Activated CD4-positive, CD25-positive, alpha-beta regulatory T cell (primary cell): Measurements from ENCODE around the gene RNF151.
"Not testable (repeated sequence)": the region's sequence is repeated elsewhere in the genome, so short reads cannot be mapped to it uniquely, and the experiment has no call there.

Experiments
- DNase-seq, 4 experiments: peaks; one replicate each; lab custom pipeline; 2025; lab: John Stamatoyannopoulos, UW

RNF151 gene

DNA sequence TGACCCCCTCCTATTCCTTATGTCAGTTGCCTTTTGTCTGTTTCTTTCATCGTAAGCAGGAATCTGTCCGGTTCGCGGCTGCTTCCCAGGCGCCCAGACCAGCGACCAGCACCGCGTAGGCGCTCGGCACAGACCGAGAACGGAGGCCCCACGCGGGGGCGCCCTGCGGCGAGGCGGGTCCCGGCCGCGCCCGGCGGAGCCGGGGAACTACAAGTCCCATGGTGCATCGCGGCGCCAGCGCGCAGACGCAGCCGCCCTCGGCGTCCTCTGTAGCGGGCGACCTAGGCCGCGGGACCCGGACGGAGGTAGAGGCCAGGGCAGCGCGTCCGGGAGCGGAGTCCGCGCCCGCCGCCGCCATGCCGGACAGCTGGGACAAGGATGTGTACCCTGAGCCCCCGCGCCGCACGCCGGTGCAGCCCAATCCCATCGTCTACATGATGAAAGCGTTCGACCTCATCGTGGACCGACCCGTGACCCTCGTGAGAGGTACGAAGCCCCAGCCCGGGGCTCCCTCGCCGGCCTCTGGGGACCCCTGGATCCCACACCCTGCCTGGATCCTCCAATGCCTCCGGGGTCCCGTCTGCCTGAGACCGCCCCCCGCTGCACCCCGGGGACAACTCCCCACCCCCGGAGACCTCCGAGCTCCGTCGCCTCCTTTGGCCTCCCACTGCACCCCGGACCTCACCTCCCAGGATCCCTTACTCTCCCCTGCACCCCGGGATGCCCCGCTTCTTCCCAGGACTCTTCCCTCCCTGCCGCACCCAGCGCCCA, 7.2 kb upstream of the RNF151 start, which contains the start of gene NDUFB10:
NDUFB10 (plus strand) TSS at position 270 of the 771 bp plus-strand sequence; CDS start at position 357, 87 bp downstream.
- peak; percentile 86 to 89 (median 88) for DNase-seq

DNA sequence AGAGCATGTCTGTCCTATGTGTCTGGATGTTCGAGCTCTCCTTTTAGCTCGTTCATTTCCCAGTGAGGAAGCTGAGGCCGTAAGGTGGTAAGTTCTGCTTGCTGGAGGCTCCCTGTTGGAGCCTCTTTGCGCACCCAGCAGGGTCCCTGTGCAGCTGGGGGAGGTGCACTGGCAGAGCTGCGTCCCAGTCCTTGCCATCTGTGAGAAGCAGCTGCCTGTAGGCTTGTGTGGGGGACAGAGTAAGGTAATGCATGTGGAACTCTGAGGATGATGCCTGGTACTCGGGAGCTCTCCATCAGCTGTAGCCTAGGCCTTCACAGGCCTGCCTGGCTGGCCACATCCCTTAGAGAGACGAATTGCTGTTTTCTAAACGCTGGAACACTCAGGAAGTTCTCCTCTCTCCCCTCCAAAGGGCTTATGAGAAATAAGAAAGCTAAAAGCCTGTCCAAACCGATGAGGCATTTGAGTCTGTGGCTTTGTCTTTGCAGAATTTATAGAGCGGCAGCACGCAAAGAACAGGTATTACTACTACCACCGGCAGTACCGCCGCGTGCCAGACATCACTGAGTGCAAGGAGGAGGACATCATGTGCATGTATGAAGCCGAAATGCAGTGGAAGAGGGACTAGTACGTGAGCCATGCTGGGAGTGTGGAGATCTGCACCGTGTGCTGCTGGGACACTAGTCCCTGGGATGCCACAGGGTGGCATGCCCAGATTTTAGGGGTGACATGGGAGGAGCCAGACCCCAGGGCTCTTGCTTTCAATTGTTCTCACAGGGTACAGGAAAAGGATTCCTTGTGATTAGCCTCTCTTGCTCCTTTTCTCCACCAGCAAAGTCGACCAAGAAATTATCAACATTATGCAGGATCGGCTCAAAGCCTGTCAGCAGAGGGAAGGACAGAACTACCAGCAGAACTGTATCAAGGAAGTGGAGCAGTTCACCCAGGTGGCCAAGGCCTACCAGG, 5.7 kb upstream of the RNF151 start:
- peak in 1 of 4 experiments; percentile 46 for DNase-seq

DNA sequence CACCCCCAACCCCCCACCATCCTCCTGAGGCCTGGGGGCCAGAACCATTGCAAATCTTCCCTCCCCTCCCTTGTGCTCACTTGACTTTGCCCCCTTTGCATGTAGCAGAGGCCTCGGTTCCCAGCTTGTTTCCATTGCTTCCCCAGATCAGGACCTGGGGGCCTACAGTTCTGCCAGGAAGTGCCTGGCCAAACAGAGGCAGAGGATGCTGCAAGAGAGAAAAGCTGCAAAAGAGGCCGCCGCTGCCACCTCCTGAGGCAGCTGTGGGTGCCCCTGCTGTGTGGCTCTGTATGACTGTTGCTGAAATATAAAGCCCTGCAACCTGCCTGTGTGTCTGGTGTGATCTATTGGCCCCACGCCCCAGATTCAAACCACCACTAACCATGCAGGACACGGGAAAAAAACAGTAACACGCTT, 5.0 kb upstream of the RNF151 start:
- no peak for DNase-seq

DNA sequence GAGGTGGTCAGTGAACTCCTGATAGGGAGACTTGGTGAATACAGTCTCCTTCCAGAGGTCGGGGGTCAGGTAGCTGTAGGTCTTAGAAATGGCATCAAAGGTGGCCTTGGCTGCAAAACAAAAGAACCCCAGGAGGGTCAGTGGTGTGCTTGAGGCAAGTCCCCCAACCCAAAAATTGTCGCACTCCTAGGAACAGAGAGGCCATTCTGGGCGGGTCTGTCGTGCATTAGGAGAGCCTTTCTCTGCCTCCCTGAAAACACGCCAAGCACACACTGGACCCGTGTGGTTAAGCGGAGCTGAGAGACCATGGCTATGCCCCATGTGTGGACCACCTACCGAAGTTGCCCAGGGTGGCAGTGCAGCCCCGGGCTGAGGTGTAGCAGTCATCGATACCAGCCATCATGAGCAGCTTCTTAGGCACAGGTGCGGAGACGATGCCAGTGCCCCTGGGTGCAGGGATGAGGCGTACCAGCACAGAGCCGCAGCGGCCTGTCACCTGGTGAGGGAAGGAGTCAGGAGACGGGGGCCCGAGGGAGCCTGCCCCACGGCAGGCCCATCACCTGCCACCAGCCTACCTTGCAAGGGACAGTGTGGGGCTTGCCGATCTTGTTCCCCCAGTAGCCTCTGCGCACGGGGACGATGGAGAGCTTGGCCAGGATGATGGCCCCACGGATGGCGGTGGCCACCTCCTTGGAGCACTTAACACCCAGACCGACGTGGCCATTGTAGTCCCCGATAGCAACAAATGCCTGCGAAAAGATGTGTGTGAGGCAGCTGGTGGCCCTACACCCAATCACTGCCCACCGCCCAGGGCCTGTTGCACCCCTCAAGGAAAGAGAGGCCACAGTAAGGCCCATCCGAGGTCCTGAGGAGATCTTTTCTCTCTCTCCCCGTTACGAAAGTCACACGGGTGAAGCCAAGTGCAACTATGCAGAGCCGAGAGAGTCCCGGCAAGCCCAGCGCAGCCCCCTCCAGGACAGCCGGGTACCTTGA, 4.2 kb upstream of the RNF151 start:
- DNase-seq = not testable (repeated sequence)

DNA sequence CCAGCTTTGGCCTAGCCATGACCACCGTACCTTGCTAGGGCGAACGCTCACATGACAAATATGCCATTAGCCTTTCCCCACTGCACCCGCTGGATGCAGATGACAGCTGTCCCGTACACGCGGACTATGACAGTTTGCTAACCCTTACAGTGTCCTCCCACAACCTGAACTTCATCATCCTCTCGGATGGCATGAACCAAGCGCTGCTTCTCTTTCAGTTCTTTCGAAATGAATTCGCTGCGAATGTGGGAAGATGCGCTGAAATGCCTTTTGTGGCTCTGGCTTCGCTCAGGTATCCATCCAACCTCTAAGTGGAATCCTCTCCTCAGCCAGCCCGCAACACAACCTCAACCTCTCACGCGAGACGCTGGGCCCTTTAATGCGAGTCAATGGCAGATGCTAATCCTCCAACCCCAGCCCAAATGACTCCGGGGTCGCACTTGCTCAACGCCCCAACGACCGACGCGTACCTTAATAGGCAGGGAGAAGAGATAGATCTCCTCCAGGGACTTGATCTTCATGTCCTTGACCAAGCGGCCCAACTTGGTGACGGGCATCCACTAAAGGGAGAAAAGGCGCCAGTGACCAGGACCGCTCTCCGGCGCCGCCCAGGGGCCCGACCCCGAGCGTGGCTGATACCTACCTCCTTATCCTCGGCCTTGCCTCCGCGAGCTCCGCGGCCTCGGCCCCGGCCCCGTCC, 2.7 kb upstream of the RNF151 start:
- no peak for DNase-seq

DNA sequence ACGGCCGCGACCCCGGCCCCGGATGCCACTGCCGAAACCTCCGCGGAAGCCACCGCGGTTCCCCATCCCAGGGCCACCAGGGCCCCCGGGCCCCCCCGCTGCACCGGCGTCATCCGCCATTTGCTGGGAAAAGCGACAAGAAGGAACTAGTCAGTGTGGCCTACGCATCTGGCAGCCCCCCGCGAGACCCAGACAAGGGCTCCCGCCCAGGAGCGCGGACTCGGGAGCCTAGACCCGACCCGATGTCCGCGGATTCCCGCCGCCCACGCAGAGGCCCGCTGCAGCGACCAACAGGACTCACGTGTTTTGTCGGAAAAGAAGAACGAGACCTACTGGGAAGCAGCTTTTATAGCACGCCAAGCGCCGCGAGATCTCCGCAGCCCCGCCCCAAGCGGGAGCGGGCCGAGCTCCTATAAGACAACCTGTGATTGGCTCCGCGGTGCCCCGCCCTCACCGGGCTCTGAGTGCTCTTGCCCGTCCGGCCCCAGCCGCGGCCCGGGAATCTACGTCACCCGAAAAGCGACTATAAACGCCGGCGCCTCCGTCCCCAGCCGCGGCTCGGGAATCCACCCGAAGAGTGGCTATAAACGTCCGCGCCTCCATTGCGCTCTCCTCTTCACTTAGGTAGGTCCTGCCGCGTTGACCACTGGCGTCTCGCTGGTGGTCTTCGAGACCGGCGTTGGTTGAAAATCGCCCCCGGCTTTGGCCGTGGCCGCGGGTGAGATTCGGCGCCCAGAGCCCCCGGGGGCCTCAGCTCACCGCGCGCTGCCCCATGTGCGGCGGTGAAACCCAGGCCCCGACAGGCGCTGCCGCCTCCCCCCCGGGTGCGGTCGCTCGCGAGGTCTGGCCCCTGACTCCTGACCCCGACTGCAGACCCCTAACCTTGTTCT, 1.9 kb upstream of the RNF151 start, which contains the start of gene RPS2:
RPS2 (minus strand) TSS at position 321 of the 890 bp plus-strand sequence; CDS start at position 120, 201 bp downstream.
- DNase-seq = peak; percentile 94 to 98 (median 97)

DNA sequence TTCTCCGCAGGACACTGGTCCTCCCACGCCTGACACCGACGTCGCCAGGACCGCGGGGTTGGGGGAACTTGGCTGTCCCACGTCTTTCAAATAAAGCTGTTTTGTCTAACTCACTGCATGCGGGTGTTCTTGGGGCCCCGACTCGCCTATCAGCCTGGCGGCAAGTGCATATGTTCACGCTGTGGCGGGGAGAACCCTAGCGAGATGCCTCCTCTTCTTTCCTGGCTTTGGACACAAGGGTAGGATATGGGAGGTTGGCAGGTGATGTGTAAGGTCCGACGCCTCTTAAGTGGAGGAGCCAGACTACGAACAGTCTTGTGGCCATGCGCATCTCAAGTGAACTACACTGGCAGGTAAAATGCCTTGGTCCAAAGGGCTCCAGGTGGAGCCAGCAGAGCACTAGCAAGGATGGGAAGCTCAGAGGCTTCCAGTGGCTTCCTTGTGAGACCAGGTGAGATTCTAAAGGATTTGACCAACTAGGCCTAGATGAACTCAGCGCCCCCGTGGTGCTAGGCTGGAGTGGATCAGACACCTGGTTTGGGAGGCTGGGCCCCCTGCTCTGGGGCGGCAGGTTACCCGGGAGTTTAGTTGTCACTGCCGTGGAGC, 1.2 kb upstream of the RNF151 start:
- DNase-seq = no peak

DNA sequence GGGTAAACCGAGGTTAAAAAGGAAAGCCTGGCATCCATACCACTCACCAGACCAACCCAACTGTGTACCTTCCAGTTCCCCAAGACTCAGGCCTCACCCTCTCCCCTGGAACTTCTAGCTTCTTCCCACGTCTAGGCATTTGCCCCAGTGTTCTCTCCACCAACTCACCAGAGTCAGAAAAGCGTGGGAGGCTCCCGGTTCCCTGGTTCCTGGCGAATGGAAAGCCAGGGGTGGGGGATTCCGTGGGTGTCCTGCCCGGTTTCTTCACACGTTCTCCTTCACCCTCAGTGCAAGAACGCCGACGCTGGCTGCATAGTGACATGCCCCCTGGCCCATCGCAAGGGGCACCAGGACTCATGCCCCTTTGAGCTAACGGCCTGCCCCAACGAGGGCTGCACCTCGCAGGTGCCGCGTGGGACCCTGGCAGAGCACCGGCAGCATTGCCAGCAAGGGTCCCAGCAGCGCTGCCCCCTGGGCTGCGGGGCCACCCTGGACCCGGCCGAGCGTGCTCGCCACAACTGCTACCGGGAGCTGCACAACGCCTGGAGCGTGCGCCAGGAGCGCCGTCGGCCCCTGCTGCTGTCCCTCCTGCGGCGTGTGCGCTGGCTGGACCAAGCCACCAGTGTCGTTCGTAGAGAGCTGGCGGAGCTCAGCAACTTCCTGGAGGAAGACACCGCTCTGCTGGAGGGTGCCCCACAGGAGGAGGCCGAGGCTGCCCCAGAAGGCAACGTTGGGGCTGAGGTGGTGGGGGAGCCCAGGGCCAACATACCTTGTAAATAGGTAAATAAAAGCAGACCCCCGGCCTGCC, 1.7 kb downstream of the RNF151 start:
- no peak for DNase-seq

DNA sequence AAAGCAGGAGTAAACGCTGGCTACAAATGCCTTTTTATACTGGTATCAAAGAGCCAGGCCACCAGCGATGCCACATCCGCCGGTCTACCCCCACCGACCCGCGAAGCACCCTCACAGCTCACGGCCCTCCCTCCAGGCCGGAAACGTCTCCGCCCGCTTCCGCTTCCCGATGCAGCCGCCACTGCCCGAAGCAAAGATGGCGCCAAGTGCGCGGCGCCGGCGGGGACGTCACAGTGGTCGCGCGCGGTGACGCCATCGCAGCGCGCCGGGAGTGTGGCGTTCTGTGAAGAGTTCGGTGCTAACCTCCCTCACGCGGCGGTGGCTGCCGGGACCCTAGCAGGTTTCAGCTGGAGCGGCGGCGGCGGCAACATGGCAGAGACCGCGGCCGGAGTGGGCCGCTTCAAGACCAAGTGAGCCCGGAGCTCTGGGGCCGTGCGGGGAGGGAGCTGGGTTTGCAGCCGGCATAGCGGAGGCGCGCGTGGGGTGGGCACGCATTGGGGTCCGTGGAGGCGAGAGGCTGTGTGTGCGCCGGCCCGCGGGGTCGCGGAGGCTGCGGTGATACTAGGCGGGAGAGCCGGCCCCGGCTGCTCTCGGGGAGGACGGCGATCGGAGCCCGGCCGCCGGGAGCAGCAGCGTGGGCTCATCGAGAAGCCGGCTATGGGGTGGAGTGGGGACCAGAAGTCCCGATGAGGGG, 5.3 kb downstream of the RNF151 start, which contains the start of gene TBL3:
TBL3 (plus strand) TSS at position 258 of the 694 bp plus-strand sequence; CDS start at position 370, 112 bp downstream.
- peak; percentile 90 to 94 (median 92) for DNase-seq

DNA sequence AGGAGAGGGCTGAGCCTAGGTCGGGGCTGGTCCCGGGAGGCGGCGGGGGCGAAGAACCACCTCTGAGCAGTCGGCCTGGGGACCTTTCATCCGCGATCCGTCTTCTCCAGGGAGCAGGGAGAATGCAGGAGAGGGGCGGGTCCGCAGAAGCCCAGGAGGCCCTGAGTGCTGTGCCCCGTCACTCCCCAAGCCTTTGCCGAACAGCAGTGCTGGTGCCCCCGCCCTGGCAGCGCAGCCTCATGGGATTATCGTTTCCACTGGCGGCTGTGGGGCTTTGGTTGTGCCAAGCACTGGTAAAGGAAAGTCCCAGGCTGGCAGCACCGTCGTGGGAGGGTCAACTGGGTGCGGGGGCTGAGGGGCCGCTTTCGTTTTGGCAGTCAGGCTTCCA, 5.8 kb downstream of the RNF151 start:
- no peak for DNase-seq

DNA sequence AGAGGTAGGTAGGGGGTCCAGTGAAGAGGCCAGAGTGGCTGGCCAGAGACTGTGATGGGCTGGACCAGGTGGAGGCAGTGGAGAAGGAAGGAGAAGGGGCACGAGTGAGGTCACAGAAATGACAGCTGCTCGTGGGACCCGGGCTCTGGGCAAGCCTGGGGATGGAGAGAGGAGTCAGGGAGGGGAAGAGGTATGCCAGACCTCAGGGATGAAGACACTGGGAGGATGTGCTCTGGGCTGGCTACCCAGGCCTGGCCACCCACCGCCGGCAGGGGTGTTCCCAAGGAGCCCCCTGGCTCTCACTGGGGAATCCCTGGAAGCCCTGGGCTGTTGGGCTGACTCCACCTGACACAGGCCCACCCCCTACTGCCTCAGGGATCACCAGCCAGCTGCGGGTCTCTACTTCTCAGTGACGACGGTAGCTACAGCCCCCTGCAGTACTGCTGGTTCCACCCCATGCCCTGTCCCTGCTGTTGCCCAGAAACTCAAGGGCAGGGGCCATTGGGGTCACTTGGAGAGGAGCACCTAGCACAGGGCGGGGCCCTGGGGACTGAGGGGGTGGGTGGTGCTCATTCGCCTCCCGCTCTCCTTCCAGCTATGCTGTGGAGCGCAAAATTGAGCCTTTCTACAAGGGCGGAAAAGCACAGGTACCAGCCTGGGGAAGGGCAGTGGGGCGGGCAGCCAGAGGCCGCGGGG, 7.0 kb downstream of the RNF151 start:
- no peak for DNase-seq

DNA sequence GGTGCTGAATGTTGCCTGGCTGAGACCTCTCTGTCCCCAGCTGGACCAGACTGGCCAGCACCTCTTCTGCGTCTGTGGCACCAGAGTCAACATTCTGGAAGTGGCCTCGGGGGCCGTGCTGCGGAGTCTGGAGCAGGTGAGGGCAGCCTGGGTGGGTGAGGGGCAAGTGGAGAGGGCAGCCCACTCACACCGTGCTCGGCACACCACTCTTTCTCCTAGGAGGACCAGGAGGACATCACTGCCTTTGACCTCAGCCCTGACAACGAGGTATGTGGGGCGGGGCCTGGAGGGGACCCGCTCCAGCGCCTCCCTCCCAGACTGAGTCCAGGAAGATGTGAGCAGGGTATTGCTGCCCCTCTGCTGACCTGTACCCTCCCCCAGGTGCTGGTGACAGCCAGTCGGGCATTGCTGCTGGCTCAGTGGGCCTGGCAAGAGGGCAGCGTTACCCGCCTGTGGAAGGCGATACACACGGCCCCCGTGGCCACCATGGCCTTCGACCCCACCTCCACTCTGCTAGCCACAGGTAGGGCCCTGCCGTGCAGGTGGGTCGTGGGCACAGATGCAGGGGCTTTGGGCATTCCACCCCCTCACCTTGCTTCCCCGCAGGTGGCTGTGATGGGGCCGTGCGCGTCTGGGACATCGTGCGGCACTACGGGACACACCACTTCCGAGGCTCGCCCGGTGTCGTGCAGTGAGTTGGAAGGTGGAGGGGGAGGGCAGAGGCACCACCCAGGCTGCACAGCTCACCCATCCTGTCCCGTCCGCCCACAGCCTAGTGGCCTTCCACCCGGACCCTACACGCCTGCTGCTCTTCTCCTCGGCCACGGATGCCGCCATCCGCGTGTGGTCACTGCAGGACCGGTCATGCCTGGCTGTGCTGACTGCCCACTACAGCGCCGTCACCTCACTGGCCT, 7.8 kb downstream of the RNF151 start:
- no peak for DNase-seq

DNA sequence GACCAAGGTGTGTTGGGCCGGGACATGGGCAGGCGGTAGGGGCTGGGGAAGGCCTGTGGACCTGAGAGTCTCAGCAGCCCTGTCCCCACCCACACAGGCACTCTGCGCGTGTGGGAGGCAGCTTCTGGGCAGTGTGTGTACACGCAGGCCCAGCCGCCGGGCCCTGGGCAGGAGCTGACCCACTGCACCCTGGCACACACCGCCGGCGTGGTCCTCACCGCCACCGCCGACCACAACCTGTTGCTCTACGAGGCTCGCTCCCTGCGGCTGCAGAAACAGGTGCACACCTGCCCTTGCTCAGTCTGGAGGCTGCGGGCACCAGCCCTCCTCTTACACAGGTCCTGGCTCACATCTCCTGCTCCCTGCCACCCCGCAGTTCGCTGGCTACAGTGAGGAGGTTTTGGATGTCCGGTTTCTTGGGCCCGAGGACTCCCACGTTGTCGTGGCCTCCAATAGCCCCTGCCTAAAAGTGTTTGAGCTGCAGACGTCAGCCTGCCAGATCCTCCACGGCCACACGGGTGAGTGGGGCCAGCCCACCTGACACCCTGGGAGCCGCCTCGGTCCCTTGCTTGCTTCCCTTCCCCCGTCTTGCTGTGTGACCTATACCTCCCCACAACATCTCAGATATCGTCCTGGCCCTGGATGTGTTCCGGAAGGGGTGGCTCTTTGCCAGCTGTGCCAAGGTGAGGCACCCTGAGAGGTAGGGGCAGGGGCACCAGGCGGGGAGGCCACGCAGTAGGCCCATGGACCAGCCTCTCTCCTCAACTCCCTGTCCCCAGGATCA, 9.0 kb downstream of the RNF151 start:
- DNase-seq = no peak

DNA sequence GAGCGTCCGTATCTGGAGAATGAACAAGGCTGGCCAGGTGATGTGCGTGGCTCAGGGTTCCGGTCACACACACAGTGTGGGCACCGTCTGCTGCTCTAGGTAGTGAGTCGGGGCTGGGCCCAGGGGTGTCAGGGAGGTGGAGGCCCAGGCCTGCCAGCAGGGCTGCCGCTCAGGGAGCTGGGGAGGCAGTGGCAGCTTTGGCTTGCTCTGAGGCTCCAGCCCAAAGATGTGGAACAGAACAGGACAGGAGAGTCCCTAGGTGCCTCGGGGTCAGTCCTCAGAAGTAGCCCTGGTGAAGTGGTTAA, 9.5 kb downstream of the RNF151 start:
- DNase-seq = no peak
